GM20431 (cell line): ENCODE measurements around the gene GPR137.
"Not testable (repeated sequence)": the region's sequence is repeated elsewhere in the genome, so short reads cannot be mapped to it uniquely, and the experiment has no call there.

Experiments
- in situ Hi-C: fragments of 300-500 bp; cut with MseI, MboI; formaldehyde crosslinking; loops from one replicate; pipeline ENCODE4 v1.15.0; 2020; ENCODE audit warnings: low sequenced_read_pairs; ENCODE audit not compliant: unreplicated experiment

GPR137 gene, protein sequence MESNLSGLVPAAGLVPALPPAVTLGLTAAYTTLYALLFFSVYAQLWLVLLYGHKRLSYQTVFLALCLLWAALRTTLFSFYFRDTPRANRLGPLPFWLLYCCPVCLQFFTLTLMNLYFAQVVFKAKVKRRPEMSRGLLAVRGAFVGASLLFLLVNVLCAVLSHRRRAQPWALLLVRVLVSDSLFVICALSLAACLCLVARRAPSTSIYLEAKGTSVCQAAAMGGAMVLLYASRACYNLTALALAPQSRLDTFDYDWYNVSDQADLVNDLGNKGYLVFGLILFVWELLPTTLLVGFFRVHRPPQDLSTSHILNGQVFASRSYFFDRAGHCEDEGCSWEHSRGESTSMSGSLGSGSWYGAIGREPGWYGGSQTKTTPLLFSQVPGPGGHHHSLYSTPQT

DNA sequence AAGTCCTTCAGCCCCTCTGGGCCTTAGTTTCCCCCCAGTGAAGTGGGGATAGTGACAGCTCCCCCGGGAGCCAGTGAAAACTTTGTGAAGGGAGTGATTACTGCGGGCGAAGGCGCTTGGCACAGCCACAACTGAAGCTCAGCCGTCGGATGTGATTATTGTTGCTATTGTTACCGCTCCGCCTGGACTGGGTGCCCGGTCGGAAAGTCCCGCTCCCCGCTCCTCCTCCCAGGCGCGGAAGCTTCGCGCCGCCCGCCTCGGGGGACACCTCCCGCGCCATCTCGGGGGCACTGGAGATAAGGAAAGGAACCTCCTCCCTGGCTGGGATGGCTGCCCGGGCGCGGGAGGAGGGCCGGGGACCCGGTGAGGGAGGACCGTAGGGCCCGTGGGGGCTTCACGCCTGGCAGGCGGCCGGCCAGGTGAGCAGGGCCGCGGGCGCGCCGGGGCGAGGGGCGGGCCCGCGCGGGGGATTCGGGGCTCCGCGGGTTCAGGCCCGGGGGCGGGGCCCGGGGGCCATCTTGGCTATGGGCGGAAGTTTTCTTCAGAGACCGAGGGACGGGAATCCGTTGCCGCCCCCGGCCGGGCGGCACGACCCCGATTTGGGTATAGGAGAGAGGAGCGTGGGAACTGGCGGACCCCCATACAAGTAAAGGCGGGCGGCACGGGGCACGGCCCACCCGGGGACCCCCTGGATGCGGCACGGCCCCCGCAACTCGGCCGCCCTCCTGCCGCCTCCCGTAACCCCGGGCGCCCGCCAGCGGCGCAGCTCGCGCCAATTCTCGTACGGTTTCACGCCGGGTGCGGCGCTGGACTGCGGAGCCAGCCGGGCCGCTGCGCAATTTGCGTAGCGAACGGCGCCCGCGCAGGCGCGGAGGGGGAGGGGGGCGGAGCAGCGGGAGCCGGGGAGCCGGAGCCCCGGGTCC, at the start of gene GPR137:
GPR137 (plus strand) TSS at position 887 of the 923 bp plus-strand sequence. CDS start 677 bp downstream, outside the sequence.
- in situ Hi-C loops = no loop called here

DNA sequence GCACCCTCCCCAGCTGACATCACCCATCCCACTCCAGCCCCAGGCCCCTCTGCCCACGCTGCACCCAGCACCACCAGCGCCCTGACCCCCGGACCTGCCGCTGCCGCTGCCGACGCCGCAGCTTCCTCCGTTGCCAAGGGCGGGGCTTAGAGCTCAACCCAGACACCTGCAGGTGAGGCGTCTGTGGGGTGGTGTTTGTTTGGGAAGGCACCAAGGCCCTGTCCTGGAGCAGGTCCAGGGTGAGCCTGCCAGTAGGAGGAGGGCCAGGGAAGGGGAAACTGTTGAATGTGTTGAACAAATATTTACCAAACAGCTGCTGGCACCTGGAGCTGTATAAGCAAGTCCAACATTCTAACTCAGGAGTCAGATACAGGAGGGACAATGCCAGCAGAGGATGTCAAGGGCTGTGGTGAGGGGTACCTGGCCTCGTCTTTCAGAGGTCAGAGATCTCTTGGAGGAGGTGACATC, 48.1 kb upstream of the GPR137 start:
- in situ Hi-C loops = no loop called here

DNA sequence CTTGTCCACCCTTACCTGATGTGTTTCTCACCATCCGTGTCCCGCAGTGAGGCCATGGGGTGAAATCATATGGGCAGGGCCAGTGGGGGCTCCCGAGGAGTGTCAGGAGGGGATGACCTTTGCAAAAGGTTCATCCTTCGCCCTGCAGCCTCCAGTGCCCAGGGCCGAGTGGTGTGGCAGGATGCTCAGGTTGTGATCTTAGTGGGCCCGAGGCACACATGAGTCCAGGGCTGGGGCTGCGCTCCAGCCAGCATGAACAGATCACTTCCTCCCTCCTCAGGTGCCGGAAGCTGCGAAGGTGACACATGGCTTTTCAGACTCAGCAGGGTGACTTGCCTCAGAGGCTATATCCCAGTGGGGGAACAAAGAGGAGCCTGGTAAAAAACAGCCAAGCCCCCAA, 47.6 kb upstream of the GPR137 start:
- in situ Hi-C loops = no loop called here

DNA sequence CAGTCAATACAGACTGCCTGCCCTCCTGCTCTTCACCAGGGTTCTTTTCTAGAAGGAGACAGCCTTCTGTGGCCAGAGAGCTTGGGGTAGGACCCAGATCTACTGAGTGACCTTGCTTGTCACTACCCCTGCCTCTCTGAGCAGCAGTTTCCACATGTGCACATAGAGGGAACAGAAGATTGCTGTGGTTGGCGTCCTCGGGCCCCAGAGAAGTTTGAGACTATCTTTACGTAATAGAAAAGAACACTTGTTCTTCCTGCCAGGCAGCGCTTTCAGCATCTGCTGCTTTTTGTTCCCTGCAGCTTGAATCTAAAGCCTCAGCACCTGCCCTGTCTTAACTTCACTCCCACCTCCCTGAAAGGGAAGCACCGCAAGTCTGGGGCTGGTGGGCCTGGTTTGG, 46.6 kb upstream of the GPR137 start:
- in situ Hi-C loops = no loop called here

DNA sequence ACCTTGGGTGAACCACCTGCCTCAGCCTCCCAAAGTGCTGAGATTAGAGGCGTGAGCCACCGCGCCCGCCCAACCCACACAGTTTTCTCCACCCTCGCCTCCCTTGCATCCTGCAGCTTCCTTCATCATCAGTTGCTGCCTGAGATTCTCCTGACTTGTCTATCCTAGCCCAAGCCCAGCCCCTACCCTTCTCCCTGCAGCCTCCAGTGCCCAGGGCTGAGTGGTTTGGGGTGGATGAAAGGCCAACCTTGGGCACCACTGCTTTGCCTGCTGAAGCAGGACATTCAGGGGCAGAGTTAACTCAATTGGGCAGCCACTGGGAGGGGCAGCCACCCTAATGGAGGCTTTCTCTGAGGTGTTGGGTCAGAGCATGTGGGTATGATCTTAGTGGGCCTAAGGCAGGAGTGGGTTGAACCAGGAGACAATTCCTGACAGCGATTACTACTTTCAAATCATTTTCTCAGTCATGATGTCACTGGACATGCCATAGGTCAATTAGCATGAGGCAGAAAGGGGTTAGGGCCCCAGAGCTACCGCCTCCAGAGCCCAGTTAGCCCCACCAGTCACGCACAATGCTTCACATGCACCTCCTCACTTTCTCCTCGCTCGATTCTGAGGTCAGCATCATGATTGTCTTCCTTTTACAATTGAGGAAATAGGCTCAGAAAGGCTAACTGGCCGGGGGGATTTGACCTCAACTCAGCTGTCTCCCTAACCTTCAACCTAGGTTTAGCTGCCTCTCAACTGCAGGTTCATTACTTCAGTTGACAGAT, 45.8 kb upstream of the GPR137 start:
- in situ Hi-C loops = no loop called here

DNA sequence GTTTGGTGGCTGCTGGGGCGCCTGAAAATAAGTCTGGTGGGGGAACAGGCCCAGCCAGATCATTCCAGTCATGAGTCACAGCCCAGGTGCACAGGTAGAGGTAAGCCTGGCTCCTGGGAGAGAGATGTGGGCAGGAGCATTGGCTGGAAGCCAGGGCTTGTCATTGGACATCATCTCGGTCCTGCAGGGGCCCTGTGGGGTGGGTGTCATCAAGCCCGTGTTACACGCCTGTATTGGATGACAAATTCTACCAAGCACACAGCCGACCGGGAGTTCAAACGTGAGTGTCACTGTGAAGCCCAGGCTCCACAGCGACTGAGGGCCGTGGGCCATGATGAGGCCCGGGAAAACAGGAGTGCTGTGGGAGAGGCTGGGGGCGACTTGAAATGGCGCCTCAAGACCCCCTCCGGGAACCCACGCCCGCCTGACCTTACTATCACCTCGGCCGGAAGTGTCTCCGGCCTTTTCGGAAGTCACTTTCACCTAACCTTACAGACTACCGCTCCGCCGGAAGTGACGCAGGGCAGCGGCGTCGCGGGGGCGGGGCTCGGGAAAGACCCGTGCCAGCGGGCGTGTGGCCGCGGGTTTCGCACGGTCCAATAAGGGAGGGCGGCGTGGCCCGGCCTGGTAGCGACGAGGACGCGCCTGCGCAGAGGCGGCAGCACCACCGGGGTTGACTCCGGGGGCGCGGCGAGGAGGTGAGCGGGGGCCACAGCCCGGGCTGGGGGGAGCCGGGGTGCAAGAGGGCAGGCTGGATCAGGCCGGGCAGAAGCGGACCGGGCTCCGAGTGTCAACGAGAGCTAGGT, 45.0 kb upstream of the GPR137 start, which contains the start of gene FKBP2:
FKBP2 (plus strand) TSS at position 661 of the 806 bp plus-strand sequence. CDS start 1,293 bp downstream, outside the sequence.
- in situ Hi-C loops = no loop called here

DNA sequence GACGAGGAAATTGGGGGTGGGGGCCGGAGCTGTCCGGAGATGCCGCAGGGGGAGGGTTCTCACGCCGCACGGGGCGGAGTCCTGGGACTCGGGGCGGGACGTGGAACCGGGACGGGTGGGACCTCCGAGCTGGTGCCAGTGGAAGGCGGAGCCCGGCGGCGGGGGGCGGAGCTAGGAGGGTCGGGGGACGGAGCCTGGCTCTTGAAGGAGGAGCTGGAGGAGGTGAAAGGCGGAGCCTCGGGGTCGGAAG, 44.5 kb upstream of the GPR137 start:
- in situ Hi-C loops = no loop called here

DNA sequence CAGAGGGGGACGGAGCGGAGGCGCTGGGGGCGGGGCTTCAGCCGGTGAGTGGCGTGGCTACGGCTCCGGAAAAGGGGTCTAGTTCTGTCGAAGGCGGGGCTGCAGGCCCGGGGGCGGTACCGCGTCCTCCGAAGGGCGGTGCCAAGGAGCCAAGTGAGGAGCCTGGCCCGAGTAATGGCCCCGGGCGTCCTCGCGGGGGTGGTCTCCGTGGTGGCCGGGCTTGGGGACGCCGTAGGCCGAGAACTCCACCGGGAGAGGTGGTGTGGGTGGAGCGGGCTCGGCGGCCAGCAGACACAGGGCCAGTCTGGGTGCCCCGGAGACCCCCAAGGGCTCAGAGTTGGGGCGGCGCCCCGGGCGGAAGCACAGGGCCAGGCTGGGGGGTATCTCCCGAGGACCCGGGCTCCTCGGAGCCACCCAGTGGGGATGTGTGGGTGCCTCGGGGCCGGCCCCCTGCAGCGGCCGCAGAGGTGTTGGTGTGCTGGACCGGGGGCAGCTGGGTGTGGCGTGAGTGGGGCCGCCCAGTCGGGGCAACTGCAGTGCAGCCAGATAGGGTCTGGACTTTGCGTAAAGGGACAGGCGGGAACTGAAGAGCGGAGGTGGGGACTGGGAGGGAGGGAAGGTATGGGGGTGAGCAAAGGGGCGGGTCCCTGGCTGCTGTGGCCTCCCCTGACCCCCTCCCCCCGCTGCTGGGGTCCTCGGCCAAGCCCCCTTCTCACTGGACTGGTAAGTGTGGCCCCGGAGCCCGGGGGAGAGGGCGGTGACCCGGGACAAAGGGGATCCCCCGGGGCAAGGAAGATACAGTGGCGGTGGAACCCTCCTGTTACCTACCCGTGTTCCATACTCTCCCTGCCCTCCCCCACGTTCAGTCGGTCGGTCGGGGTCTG, 43.9 kb upstream of the GPR137 start:
- in situ Hi-C loops = no loop called here

DNA sequence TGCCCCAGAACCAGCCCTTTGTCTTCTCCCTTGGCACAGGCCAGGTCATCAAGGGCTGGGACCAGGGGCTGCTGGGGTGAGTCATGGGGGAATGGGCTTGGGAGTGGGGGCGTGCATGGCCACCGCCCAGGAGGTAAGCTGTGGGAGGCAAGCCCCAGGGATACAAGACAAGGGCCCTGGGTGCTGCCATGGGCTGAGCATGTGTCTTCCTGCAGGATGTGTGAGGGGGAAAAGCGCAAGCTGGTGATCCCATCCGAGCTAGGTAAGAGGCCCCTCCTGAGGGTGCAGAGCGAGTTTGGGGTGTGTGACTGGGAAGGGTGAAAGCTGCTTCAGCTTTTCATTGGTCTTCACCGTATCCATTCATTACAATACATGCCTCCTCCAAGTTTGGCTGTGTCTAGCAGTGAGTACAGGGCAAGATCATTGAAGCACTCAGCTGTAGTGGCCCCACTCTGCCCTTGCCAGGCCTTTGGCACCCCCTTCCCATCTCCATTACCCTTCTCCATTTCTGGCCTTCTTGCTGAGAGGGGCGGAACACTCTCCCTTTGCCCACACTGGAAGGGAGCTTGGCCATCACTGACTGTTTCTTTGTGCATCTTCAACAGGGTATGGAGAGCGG, 42.3 kb upstream of the GPR137 start:
- in situ Hi-C loops = no loop called here

DNA sequence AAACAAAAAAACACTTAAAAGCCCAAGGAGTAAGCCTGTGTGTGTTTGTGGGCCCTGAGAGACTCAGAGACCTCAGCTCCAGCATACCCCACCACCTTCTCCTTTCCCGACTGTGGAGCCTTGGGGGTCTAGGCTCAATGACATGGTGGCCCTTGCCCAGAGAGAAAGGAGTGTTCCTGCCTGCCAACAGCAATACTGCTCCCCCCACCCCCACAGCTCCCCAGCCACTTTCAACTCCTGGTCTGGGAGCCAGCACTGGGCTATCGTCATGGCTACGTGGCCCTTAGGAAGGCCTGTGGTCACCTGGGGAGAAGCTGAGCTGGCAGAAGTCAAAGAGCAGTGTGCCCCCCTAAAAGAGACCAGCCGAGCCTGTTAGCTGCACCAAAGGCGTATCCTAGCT, 41.5 kb upstream of the GPR137 start:
- in situ Hi-C loops = no loop called here

DNA sequence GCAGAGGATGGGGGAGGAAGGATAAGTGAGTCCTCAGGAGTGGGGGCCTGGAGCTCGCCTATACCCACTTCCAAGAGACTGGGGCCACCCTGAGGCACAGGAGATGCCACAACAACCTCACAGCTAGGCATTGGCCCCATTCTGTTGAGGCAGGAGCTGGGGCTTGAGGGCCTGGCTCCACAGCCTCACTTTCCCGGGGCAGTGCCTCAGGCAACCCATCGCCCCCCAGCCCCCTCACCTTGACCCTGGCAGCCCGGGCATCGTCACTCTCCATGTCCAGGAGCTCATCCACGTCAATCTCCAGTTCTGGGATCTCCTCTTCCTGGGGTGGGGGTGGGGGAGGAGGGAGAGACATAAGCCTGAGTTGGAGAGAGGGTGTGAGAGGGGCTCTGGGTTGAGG, 40.7 kb upstream of the GPR137 start:
- in situ Hi-C loops = no loop called here

DNA sequence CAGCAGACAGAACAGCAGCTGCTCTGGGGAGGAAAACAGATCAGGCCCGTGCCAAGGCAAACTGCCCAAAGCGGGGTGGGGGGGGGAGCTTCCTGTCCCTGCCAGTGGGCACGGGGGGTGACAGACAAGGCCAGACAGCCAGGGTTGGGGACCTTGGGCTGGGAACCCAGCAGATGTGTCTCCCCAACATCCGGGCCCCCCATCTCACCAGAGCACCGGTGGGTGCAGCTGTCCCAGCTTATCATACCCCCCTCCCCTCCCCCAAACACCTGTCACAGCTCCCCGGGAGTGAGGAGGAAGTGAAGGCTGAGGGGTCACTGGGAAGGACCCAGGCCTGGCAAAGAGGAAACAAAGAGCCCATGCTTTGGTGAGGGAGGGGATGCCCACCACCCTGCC, 40.2 kb upstream of the GPR137 start:
- in situ Hi-C loops = no loop called here

DNA sequence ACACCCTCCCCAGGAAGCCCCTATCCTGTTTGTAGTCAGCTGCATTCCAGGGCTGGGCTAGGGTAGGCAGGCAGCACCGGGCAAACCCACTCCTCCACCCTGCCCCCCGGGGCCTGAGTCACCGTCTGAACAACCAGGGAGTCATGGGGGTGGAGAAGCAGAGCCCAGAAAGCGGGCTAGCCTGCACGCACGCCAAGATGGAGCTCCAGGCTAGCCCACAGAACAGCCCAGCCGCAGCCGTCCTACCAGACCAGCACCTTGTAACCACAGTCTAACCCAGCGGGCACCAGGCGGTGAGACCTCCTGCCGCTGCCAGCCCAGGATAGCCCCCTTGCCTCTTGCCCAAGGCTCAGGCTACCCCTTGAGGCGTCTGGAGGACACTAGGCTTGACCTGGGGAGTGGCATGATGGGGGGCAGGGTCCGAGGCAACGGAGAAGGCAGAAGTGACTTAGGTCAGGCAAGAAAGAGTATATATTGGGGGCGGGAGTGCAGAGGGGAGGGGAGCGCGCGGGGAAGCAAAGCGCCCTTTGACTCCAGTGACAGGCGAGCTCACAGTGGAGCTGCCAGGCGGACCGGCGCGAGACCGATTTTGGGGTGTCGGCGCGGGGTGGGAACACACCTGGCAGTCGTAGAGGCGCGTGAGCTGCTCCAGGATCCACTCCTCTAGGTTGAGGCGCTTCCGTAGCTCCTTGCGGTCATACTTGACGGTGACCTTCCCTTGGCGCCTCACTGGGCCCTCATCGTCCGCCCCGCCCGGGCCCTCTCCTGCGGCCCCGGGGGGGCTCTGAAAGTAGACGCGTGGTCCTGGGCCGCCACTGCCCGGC, 39.6 kb upstream of the GPR137 start:
- in situ Hi-C loops = no loop called here

DNA sequence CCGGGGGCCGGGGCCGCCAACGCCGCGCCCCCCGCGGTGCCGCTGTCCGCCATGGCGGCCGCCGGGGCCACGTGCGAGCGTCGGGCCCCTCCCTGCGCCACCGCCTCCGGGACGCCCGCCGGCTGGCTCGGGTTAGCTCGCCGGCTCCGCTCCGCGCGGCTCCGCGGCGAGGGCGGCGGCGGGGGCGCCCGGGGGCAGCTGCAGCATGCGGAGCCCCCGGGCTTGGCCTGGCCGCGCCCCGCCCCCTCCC, 39.1 kb upstream of the GPR137 start:
- in situ Hi-C loops = not testable (repeated sequence)

DNA sequence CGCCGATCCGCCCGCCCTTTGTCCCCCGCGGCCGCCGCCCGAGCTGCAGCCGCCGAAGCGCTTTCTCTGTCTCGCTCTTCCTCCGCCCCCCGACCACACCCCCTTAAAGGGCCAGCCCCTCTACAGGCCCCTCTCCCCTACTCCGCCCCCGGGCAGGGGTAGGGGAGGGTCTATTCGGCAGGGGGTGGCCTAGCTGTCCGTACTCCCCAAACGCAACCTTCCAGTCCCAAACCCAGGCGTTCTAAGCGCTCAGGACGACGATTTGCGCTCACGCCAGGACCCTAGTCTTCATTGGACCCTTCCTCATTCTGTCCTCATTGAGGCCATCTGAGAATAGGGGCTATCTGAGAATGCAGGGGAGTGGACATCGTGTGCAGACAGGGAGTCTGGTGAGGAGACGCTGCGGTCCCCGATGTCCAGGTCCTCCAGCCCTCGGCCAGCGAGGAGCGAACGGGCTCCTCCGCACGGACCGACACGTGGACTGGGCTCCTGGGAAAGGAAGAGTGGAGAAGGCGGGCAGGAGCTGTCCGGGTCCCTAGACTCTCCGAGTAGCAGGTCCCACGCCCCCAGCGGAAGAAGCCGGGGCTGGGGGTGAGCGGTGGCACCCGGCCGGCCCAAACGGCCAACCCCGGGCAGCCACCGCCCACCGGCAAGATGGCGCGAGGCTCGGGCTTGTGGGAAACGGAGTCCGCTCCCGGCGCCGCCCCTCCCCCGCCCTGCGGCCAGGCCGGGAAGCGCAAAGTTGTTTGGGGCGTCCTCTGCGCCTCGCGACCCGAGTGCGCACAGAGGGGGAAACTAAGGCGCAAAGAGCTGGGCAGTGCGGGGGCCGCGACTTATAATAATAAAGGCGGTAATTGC, 38.5 kb upstream of the GPR137 start, which contains the start of gene PPP1R14B:
PPP1R14B (minus strand) TSS at position 73 of the 858 bp plus-strand sequence. CDS start 270 bp downstream, outside the sequence.
- in situ Hi-C loops = no loop called here

DNA sequence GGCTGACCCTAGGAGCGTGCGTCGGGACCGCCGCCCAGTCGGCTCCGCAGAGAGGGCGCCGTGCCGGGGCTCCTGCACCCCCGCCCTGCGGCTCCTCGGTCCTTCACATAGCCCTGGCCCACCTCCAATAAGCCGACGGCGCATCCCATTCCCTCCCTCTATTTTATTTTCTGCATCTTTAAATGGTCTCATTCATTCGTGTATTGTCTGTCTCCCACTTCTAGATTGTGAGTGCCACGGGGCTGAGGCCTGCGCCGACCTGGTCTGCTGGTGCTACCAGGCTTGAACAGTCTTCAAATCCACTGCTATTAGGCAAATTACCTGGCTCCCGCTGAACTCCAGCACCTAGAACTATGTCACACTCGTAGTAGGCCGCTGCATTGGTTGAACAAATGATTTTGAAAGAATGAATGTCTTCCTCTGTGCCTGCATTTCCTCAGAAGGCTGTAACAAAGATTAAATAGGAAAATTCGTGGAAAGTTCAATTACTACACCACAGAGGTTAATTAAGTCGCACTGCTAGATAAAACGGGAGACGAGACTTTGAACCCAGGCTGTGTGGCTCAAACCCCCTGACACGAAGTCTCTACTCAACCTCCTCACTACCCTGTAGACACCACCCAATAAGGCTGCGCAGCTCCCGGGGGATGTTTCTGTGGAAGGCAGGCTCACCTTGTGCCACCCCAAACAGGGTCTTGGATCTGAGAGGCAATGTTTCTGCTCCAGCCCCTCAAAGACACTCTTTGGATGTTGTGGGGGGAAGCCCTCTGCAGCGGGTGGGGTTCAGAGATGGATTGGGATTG, 37.7 kb upstream of the GPR137 start:
- in situ Hi-C loops = no loop called here
